B cell (primary cell): ENCODE measurements around the gene TUBB4B. TPM values are rescaled to one million over a fixed set of nuclear protein-coding genes. Genes with fewer than 3 reads are reported as not detected.

Source experiments
- ATAC-seq: fragments of 200-7000 bp; cut with Tn5 transposase; one replicate; pipeline ENCODE4 v1.10.0; 2021; ENCODE audit warnings: low read depth, mild to moderate bottlenecking, moderate number of reproducible peaks, moderate library complexity
- CTCF ChIA-PET: fragments of 350-600 bp; sonication (Branson Sonifier 250); formaldehyde crosslinking; loops from one replicate; lab custom pipeline; 2021; ENCODE audit warnings: antibody characterized with exemption, inconsistent platforms; lab: Charles Lee
- POLR2A ChIA-PET: fragments of 350-600 bp; sonication (Branson Sonifier 250); formaldehyde crosslinking; loops from one replicate; lab custom pipeline; 2021; ENCODE audit warnings: antibody characterized with exemption; lab: Charles Lee
- DNase-seq: peaks from one replicate; pipeline ENCODE4 v3.0.0; 2013
- H2AFZ ChIP-seq: 2 replicates; pipeline ENCODE4 v1.6.1; 2012; ENCODE audit warnings: mild to moderate bottlenecking, low read depth, low read length; ENCODE audit not compliant: insufficient read depth, poor library complexity, severe bottlenecking
- H3K27ac ChIP-seq, 2 donors: 1 replicate in 1 of 2; 2 replicates in 1 of 2; pipeline ENCODE4 v1.5.1; 2012 to 2013; ENCODE audit warnings: low read length in 2 of 2, mild to moderate bottlenecking in 2 of 2, moderate library complexity in 1 of 2
- H3K27me3 ChIP-seq, 4 experiments: fragments of 200-600 bp in 1 of 4; sonication (generic) in 1 of 4; replicated peaks in 1 of 4; 1 replicate in 2 of 4; 2 replicates in 2 of 4; pipeline versions ENCODE4 v1.6.1 to v1.7.0; 2013 to 2016; ENCODE audit warnings: low read length in 3 of 4, mild to moderate bottlenecking in 2 of 4, mixed read lengths in 1 of 4, moderate library complexity in 1 of 4; ENCODE audit not compliant: insufficient read depth in 4 of 4, control insufficient read depth in 3 of 4; ENCODE audit errors: control extremely low read depth in 1 of 4
- H3K36me3 ChIP-seq, 2 experiments: replicated peaks in 1 of 2; 1 replicate in 1 of 2; 2 replicates in 1 of 2; pipeline versions ENCODE4 v1.6.1 to v1.7.1; 2013; ENCODE audit warnings: low read length in 1 of 2; ENCODE audit not compliant: insufficient read depth in 2 of 2, control insufficient read depth in 1 of 2; ENCODE audit errors: control extremely low read depth in 1 of 2, extremely low read depth in 1 of 2
- H3K4me1 ChIP-seq, 2 donors: fragments of 200-600 bp in 1 of 2; sonication (generic) in 1 of 2; 1 replicate in 1 of 2; 2 replicates in 1 of 2; pipeline versions ENCODE4 v1.5.1 to v1.6.1; 2013 to 2017; ENCODE audit warnings: low read length in 2 of 2; ENCODE audit not compliant: control insufficient read depth in 2 of 2, insufficient read depth in 2 of 2
- H3K4me2 ChIP-seq: replicated peaks from 2 replicates; pipeline ENCODE3; 2012; ENCODE audit warnings: mild to moderate bottlenecking, low read depth, low read length; ENCODE audit not compliant: poor library complexity, severe bottlenecking
- H3K4me3 ChIP-seq, 5 experiments: fragments of 200-600 bp in 1 of 5; sonication (generic) in 1 of 5; 1 replicate in 3 of 5; 2 replicates in 2 of 5; pipeline versions ENCODE4 v1.5.1 to v1.7.0; 2011 to 2016; ENCODE audit warnings: low read length in 4 of 5, mild to moderate bottlenecking in 4 of 5, low read depth in 2 of 5, control low read depth in 1 of 5, moderate library complexity in 1 of 5; ENCODE audit not compliant: insufficient read depth in 1 of 5; ENCODE audit errors: control extremely low read depth in 1 of 5, extremely low read depth in 1 of 5
- H3K79me2 ChIP-seq: fragments of 200-600 bp; sonication (generic); one replicate; pipeline ENCODE4 v1.6.0; 2016; ENCODE audit warnings: low read length; ENCODE audit not compliant: control insufficient read depth, insufficient read depth
- H3K9ac ChIP-seq: fragments of 200-600 bp; sonication (generic); 2 replicates; pipeline ENCODE4 v1.6.1; 2017; ENCODE audit warnings: mild to moderate bottlenecking, low read length, moderate library complexity
- H3K9me3 ChIP-seq, 3 donors: one replicate each; pipeline versions ENCODE4 v1.6.1 to v1.7.1; 2013; ENCODE audit warnings: low read length in 2 of 3; ENCODE audit not compliant: control insufficient read depth in 2 of 3, insufficient read depth in 1 of 3; ENCODE audit errors: control extremely low read depth in 1 of 3
- H4K20me1 ChIP-seq: 2 replicates; pipeline ENCODE4 v1.6.0; 2012; ENCODE audit warnings: mild to moderate bottlenecking, low read length; ENCODE audit not compliant: insufficient read depth, control insufficient read depth, poor library complexity, severe bottlenecking
- H3K27ac Mint-ChIP-seq: one replicate; pipeline ENCODE4 v1.8.0; 2021; ENCODE audit warnings: mixed read lengths
- H3K27me3 Mint-ChIP-seq: one replicate; pipeline ENCODE4 v1.8.0; 2021; ENCODE audit warnings: mixed read lengths
- H3K4me1 Mint-ChIP-seq: one replicate; pipeline ENCODE4 v1.8.0; 2021; ENCODE audit warnings: mixed read lengths
- H3K4me3 Mint-ChIP-seq: one replicate; pipeline ENCODE4 v1.8.0; 2021; ENCODE audit warnings: mixed read lengths
- H3K9me3 Mint-ChIP-seq: one replicate; pipeline ENCODE4 v1.8.0; 2022; ENCODE audit warnings: mixed read lengths; ENCODE audit not compliant: insufficient read depth
- CTCF ChIP-seq: fragments of 200-600 bp; IDR thresholded peaks from one replicate; pipeline ENCODE4 v1.8.0; 2022; ENCODE audit warnings: antibody characterized with exemption, mild to moderate bottlenecking
- EZH2 ChIP-seq: IDR thresholded peaks from 2 replicates; pipeline ENCODE4 v1.6.1; 2012; ENCODE audit warnings: borderline replicate concordance, low read depth, mild to moderate bottlenecking, moderate library complexity, low read length; ENCODE audit not compliant: insufficient read depth, poor library complexity, severe bottlenecking
- WGBS: methylation state at CpG from one replicate; pipeline ENCODE4 v1.1.5; 2013; ENCODE audit warnings: missing lambda C conversion rate; ENCODE audit not compliant: insufficient coverage; 5-methylcytosine and 5-hydroxymethylcytosine counted together
- intact Hi-C: fragments of 100-400 bp; cut with micrococcal nuclease; formaldehyde crosslinking; loops from one replicate; pipeline ENCODE4 v1.10.0; 2022
- polyA plus RNA-seq: library from polyadenylated mRNA; depleted of rRNA; stranded (reverse); fragments of >200 nt; gene quantifications from 2 replicates; pipeline ENCODE4 v1.2.3, GENCODE V29; 2012
- total RNA-seq, 2 donors: library from RNA; stranded (reverse); fragments of 120-200 nt in 1 of 2; gene quantifications; 1 replicate in 1 of 2; 2 replicates in 1 of 2; pipeline versions ENCODE4 v1.2.3 to v1.2.4, GENCODE V29; 2013 to 2022

The TUBB4B gene
- total and polyA plus RNA-seq, 2 donors (not counting 1 experiment from before 2014, with no cell fraction given): 110 to 261 TPM

- Mint-ChIP-seq H3K4me1 (peaks cover 1% of the 10 kb centered on the region), H3K4me3 (no peak overlapping the region), H3K27me3 (no peaks in the 10 kb centered on the region), H3K27ac (no peak overlapping the region), H3K9me3 (no peaks in the 10 kb centered on the region)
- no peaks in the 10 kb centered on the region for H3K27me3 ChIP-seq
- H3K27ac ChIP-seq: no peak overlapping the region
- TF ChIP-seq CTCF (no peak), EZH2 (no peak)
- no peaks in the 10 kb centered on the region for H3K4me1 ChIP-seq
- no peaks in the 10 kb centered on the region for H3K36me3 ChIP-seq
- POLR2A ChIA-PET: no interaction called here
- CTCF ChIA-PET: no interaction called here
- no peaks in the 10 kb centered on the region for H3K9me3 ChIP-seq
- ATAC-seq (no peak), DNase-seq (no peak)
- H4K20me1 ChIP-seq: no peaks in the 10 kb centered on the region
- peaks cover 4% of the 10 kb centered on the region for H3K79me2 ChIP-seq
- H3K4me2 ChIP-seq: no peak overlapping the region
- no peak overlapping the region for H3K9ac ChIP-seq
- H3K4me3 ChIP-seq: no peak overlapping the region
- intact Hi-C loops: no loop called here
- WGBS: 93% methylated on average over 21 of the region's 21 CpGs
- no peak overlapping the region for H2AFZ ChIP-seq
These were observed 28.6 kb upstream of the TUBB4B start for GRCh38 chr9:137212520-137212919.

DNA sequence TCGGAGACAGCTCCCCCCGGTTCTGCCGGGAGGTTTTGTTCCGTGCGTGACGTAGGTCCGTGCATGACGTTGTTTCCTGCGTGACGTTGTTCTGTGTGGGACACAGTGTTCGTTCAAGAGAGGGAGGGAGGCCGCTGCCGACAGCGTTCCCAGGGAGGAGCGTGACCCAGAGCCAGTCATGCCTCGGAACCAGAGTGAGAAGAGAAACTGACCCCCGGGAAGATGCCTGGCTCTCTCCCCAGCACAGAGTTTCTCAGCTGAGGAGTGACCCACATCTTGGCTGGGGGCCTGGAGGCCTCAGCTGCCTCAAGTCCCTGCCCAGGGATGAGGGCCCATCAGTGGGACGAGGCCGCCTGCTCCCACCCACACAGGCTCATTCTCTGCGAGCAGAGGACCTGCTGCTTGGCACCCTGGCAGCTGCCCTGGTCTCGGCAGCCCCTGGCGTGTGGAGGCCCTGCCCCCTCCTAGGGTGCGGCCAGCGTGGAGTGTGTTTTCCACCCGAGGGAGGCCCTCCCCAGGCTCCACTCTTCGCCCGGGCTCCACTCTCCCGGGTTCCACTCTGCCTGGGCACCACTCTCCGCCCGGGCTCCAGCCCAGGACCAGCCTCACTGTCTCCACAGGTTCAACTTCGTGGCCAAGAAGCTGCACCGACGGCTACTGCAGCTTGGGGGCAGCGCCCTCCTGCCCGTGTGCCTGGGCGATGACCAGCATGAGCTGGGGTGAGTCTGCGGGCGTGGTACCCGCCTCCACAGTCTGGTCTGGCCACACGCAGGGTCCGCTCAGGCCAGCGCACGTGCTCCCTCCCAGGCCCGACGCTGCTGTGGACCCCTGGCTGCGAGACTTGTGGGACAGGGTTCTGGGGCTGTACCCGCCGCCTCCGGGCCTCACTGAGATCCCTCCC, 27.7 kb upstream of the TUBB4B start:
- H3K9ac ChIP-seq: no peak overlapping the region
- H3K4me2 ChIP-seq: no peak overlapping the region
- peaks cover 3% of the 10 kb centered on the region for H3K79me2 ChIP-seq
- H3K9me3 Mint-ChIP-seq: no peaks in the 10 kb centered on the region
- ATAC-seq: no peak
- intact Hi-C loops: no loop called here
- H3K4me3 ChIP-seq: no peak overlapping the region
- ChIA-PET POLR2A (interaction anchor here (1.2 kb wide), 1 partner anchor 10 kb away, joined by 4 read pairs; no protein-coding TSS in a partner anchor), CTCF (no interaction called here)
- H3K4me1 ChIP-seq: no peaks in the 10 kb centered on the region
- WGBS: 96% methylated on average over 47 of the region's 49 CpGs
- no peak overlapping the region for H3K27ac ChIP-seq
- no peaks in the 10 kb centered on the region for H3K27me3 ChIP-seq
- no peaks in the 10 kb centered on the region for H3K27me3 Mint-ChIP-seq
- no peaks in the 10 kb centered on the region for H3K36me3 ChIP-seq
- no peaks in the 10 kb centered on the region for H4K20me1 ChIP-seq
- DNase-seq: no peak
- no peaks in the 10 kb centered on the region for H3K9me3 ChIP-seq
- no peak for TF ChIP-seq CTCF
- no peak for TF ChIP-seq EZH2
- H3K27ac Mint-ChIP-seq: no peak overlapping the region
- H3K4me3 Mint-ChIP-seq: no peak overlapping the region
- H2AFZ ChIP-seq: no peak overlapping the region
- no peaks in the 10 kb centered on the region for H3K4me1 Mint-ChIP-seq
